Measurements from ENCODE around the gene THTPA. TPM values are rescaled to one million over a fixed set of nuclear protein-coding genes. Genes with fewer than 3 reads are reported as not detected.

THTPA gene
- total RNA-seq, 1 donor from 2014 or later: 20.2 TPM

- peak; percentile 95 for DNase-seq (ENCODE audit: low spot score)
Measured at GRCh38 chr14:23567186-23568020, 11.3 kb downstream of the THTPA start, which contains the start of gene AP1G2. AP1G2 (minus strand) TSS chr14:23567791; CDS start chr14:23567314, 477 bp downstream.

- DNase-seq (ENCODE audit: low spot score): no peak
Measured at GRCh38 chr14:23568021-23568599, 12.0 kb downstream of the THTPA start.

- peak; percentile 43 for DNase-seq (ENCODE audit: low spot score)
Measured at GRCh38 chr14:23568600-23569331, 12.7 kb downstream of the THTPA start.

GRCh38 chr14:23569443-23570151 lies 13.5 kb downstream of the THTPA start:
- DNase-seq (ENCODE audit: low spot score): peak; percentile 65

GRCh38 chr14:23570806-23571483 lies 14.9 kb downstream of the THTPA start:
- peak; percentile 41 for DNase-seq (ENCODE audit: low spot score)

- peak; percentile 73 for DNase-seq (ENCODE audit: low spot score)
Measured at GRCh38 chr14:23571701-23572523, 15.8 kb downstream of the THTPA start.

GRCh38 chr14:23572524-23572828 lies 16.4 kb downstream of the THTPA start:
- peak; percentile 33 for DNase-seq (ENCODE audit: low spot score)

GRCh38 chr14:23572836-23573235 lies 16.8 kb downstream of the THTPA start:
- peak; percentile 49 for DNase-seq (ENCODE audit: low spot score)

- DNase-seq (ENCODE audit: low spot score): peak; percentile 39
Measured at GRCh38 chr14:23573384-23574015, 17.4 kb downstream of the THTPA start.

- peak; percentile 43 for DNase-seq (ENCODE audit: low spot score)
Measured at GRCh38 chr14:23577004-23577681, 21.1 kb downstream of the THTPA start.

- peak; percentile 37 for DNase-seq (ENCODE audit: low spot score)
Measured at GRCh38 chr14:23577710-23578392, 21.8 kb downstream of the THTPA start.

GRCh38 chr14:23578560-23579310 lies 22.7 kb downstream of the THTPA start, which contains the start of gene JPH4:
JPH4 (minus strand) TSS chr14:23578790; CDS start chr14:23577453, 1,337 bp downstream.
- DNase-seq (ENCODE audit: low spot score): no peak

- DNase-seq (ENCODE audit: low spot score): no peak
Measured at GRCh38 chr14:23579311-23579630, 23.2 kb downstream of the THTPA start.

GRCh38 chr14:23579739-23580138 lies 23.7 kb downstream of the THTPA start:
- no peak for DNase-seq (ENCODE audit: low spot score)

- DNase-seq (ENCODE audit: low spot score): no peak
Measured at GRCh38 chr14:23580152-23580926, 24.3 kb downstream of the THTPA start.

GRCh38 chr14:23580948-23581281 lies 24.8 kb downstream of the THTPA start:
- DNase-seq (ENCODE audit: low spot score): no peak

All from ureter (tissue), 1 donor.